G401 (cell line): ENCODE measurements around the gene PRKCSH. TPM values are rescaled to one million over a fixed set of nuclear protein-coding genes. Genes with fewer than 3 reads are reported as not detected.
"Not testable (repeated sequence)": the region's sequence is repeated elsewhere in the genome, so short reads cannot be mapped to it uniquely, and the experiment has no call there.

Source experiments
- DNase-seq: peaks from one replicate; pipeline ENCODE4 v3.0.0-alpha.2; 2015; ENCODE audit warnings: low spot score
- in situ Hi-C: cut with HindIII; loops from 2 replicates; pipeline ENCODE4 v1.10.0; 2016; ENCODE audit warnings: low sequenced_read_pairs, mixed read lengths
- total RNA-seq: library from RNA; depleted of rRNA; stranded (reverse); fragments of >200 nt; shearing (Covaris generic); gene quantifications from 2 replicates; pipeline ENCODE4 v1.2.3, GENCODE V29; 2014; rRNA removed

PRKCSH gene
- 116 and 141 TPM in 2 replicates for total RNA-seq

- DNase-seq = peak; percentile 100
- in situ Hi-C loops = no loop called here
Observed at GRCh38 chr19:11435057-11435832, at the start of gene PRKCSH, which contains the start of gene ODAD3. TSS of gene PRKCSH (plus strand) at chr19:11435635. CDS start at chr19:11436118, 483 bp downstream. TSS of gene ODAD3 (minus strand) at chr19:11435121. CDS start at chr19:11435016, 105 bp downstream.

- in situ Hi-C loops = no loop called here
- no peak for DNase-seq
Observed at GRCh38 chr19:11387162-11388034, 48.0 kb upstream of the PRKCSH start.

- DNase-seq = no peak
- in situ Hi-C loops = no loop called here
Observed at GRCh38 chr19:11390359-11390758, 45.1 kb upstream of the PRKCSH start.

GRCh38 chr19:11390933-11391680 lies 44.3 kb upstream of the PRKCSH start:
- in situ Hi-C loops = no loop called here
- no peak for DNase-seq

GRCh38 chr19:11397089-11397610 lies 38.3 kb upstream of the PRKCSH start:
- DNase-seq = no peak
- in situ Hi-C loops = no loop called here

GRCh38 chr19:11399667-11400066 lies 35.8 kb upstream of the PRKCSH start:
- in situ Hi-C loops = no loop called here
- DNase-seq = no peak

GRCh38 chr19:11400798-11401197 lies 34.6 kb upstream of the PRKCSH start:
- in situ Hi-C loops = no loop called here
- no peak for DNase-seq

GRCh38 chr19:11401808-11402543 lies 33.5 kb upstream of the PRKCSH start:
- in situ Hi-C loops = no loop called here
- no peak for DNase-seq

- in situ Hi-C loops = no loop called here
- no peak for DNase-seq
Observed at GRCh38 chr19:11404588-11405222, 30.7 kb upstream of the PRKCSH start.

GRCh38 chr19:11405846-11406643 lies 29.4 kb upstream of the PRKCSH start:
- in situ Hi-C loops = no loop called here
- DNase-seq = peak; percentile 18

- in situ Hi-C loops, DNase-seq: not testable (repeated sequence)
Observed at GRCh38 chr19:11406703-11407236, 28.7 kb upstream of the PRKCSH start.

GRCh38 chr19:11408591-11408990 lies 26.8 kb upstream of the PRKCSH start:
- no peak for DNase-seq
- in situ Hi-C loops = no loop called here

GRCh38 chr19:11410682-11411081 lies 24.8 kb upstream of the PRKCSH start:
- in situ Hi-C loops = no loop called here
- DNase-seq = no peak

GRCh38 chr19:11414544-11414943 lies 20.9 kb upstream of the PRKCSH start:
- in situ Hi-C loops = no loop called here
- no peak for DNase-seq

- DNase-seq = no peak
- in situ Hi-C loops = no loop called here
Observed at GRCh38 chr19:11416346-11417052, 18.9 kb upstream of the PRKCSH start.

- in situ Hi-C loops = no loop called here
Observed at GRCh38 chr19:11418094-11418548, 17.3 kb upstream of the PRKCSH start.

More at GRCh38 chr19:11418094-11418548, 17.3 kb upstream of the PRKCSH start:
- no peak for DNase-seq
